ENCODE results near the gene CUL4A.
"Not testable (repeated sequence)": the region's sequence is repeated elsewhere in the genome, so short reads cannot be mapped to it uniquely, and the experiment has no call there.

Gene CUL4A

GRCh38 chr13:113209336-113209758, at the start of gene CUL4A:
Gene CUL4A (plus strand): TSS chr13:113209613. CDS start chr13:113209628, 15 bp downstream.
- DNase-seq: peak; percentile 91

- DNase-seq: no peak
These were observed 49.7 kb upstream of the CUL4A start for GRCh38 chr13:113159701-113160100.

GRCh38 chr13:113160983-113161382, 48.4 kb upstream of the CUL4A start:
- no peak for DNase-seq

GRCh38 chr13:113161433-113161832, 48.0 kb upstream of the CUL4A start:
- DNase-seq: no peak

- not testable (repeated sequence) for DNase-seq
These were observed 47.4 kb upstream of the CUL4A start for GRCh38 chr13:113161975-113162374.

- DNase-seq: no peak
These were observed 46.4 kb upstream of the CUL4A start for GRCh38 chr13:113162783-113163685.

- DNase-seq: no peak
These were observed 44.9 kb upstream of the CUL4A start for GRCh38 chr13:113164492-113164891.

GRCh38 chr13:113166266-113166665, 43.1 kb upstream of the CUL4A start:
- no peak for DNase-seq

GRCh38 chr13:113166681-113167080, 42.7 kb upstream of the CUL4A start:
- DNase-seq: no peak

- no peak for DNase-seq
These were observed 42.3 kb upstream of the CUL4A start for GRCh38 chr13:113167155-113167554.

GRCh38 chr13:113167575-113167974, 41.8 kb upstream of the CUL4A start:
- no peak for DNase-seq

- DNase-seq: no peak
These were observed 41.2 kb upstream of the CUL4A start for GRCh38 chr13:113168211-113168610.

GRCh38 chr13:113169277-113170272, 39.8 kb upstream of the CUL4A start:
- no peak for DNase-seq

- DNase-seq: no peak
These were observed 38.9 kb upstream of the CUL4A start for GRCh38 chr13:113170511-113170910.

- DNase-seq: no peak
These were observed 37.9 kb upstream of the CUL4A start for GRCh38 chr13:113171250-113172125.

- DNase-seq: no peak
These were observed 36.9 kb upstream of the CUL4A start for GRCh38 chr13:113172419-113172926.

- no peak for DNase-seq
These were observed 33.1 kb upstream of the CUL4A start for GRCh38 chr13:113176280-113176679.

GRCh38 chr13:113176822-113177221, 32.6 kb upstream of the CUL4A start:
- no peak for DNase-seq

GRCh38 chr13:113178070-113178895, 31.1 kb upstream of the CUL4A start:
- DNase-seq: peak; percentile 41

- DNase-seq: no peak
These were observed 30.6 kb upstream of the CUL4A start for GRCh38 chr13:113178896-113179167.
